ENCODE data around the gene PRMT9. TPM values are rescaled to one million over a fixed set of nuclear protein-coding genes. Genes with fewer than 3 reads are reported as not detected.

The PRMT9 gene
- total and polyA plus RNA-seq, 2 of the 13 experiments (the other 11 are each of a cell fraction or from before 2014, with no cell fraction given) = 4.0 to 9.7 TPM

DNA sequence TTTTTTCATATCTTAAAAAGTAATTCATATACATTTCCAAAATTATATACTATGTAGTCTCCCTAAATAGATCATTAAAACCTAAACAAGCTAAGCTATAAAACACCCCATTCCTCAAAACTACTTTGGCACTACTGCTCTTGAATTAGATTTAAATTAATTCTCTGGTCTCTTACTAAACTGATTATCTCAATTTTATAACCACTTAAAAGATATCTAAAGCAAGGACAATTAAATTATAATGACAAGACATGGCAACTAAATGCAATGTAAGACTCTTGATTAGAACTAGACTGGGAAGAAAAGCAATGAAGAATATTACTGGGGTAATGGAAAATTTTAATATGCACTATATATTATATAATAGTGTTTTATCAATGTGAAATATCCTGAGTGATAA is 38.9 kb downstream of the PRMT9 start (continued):
- TF ChIP-seq, protein P1, sequence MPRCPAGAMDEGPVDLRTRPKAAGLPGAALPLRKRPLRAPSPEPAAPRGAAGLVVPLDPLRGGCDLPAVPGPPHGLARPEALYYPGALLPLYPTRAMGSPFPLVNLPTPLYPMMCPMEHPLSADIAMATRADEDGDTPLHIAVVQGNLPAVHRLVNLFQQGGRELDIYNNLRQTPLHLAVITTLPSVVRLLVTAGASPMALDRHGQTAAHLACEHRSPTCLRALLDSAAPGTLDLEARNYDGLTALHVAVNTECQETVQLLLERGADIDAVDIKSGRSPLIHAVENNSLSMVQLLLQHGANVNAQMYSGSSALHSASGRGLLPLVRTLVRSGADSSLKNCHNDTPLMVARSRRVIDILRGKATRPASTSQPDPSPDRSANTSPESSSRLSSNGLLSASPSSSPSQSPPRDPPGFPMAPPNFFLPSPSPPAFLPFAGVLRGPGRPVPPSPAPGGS (CRISPR knock-in tag; IDR thresholded peaks at IDR 0.05) = no peak
- TF ChIP-seq ZNF543 (CRISPR knock-in tag; IDR thresholded peaks at IDR 0.05) (no peak), HOXA5 (CRISPR knock-in tag; IDR thresholded peaks at IDR 0.05) (no peak), ZNF775 (CRISPR knock-in tag; IDR thresholded peaks at IDR 0.05; ENCODE audit: borderline replicate concordance) (no peak), GTF3A (CRISPR knock-in tag; conservative IDR thresholded peaks at IDR 0.05) (no peak), ZNF546 (CRISPR knock-in tag; conservative IDR thresholded peaks at IDR 0.05) (no peak), ZBTB46 (CRISPR knock-in tag; IDR thresholded peaks at IDR 0.05; ENCODE audit: borderline replicate concordance) (no peak), SP140L (CRISPR knock-in tag; IDR thresholded peaks at IDR 0.05; ENCODE audit: borderline replicate concordance) (no peak)

DNA sequence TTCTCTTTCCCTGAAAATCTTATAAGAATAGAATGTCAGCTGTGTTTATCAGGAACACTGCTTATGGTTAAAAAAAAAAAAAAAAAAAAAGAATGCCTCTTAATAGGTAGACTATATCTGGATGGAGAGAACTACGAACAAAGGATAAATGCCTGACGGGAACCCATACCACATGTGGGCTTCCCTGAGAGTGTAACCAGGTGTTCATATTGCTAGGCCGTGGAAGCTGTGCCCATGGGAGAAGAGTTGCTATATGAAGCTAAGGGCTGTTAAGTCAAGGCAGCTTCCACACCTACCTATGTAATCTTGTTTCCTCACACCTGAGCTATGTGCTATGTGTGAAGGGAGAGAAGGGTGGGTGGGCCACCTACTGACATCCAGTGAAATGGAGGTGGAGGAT is 39.5 kb downstream of the PRMT9 start:
- Histone ChIP-seq H3K36me3 (replicated peaks in 1 of 2; ENCODE audit: control insufficient read depth in 1 of 2, insufficient read depth in 2 of 2, low read length in 2 of 2) (peaks cover 5 to 28% of the 10 kb centered on the region in 2 experiments; a peak in 3 of 5 replicates), H4K20me1 (ENCODE audit: insufficient read depth, low read length) (no peaks in the 10 kb centered on the region), H3K4me1 (ENCODE audit: insufficient read depth, low read length) (no peaks in the 10 kb centered on the region), H3K27me3 (ENCODE audit: control insufficient read depth in 1 of 2, insufficient read depth in 2 of 2, low read length in 2 of 2) (no peaks in the 10 kb centered on the region), H3K79me2 (ENCODE audit: insufficient read depth, low read length) (no peaks in the 10 kb centered on the region), H3K27ac (ENCODE audit: extremely low read length, insufficient read depth, low read length) (no peak overlapping the region), H2AFZ (ENCODE audit: low read length) (no peak overlapping the region), H3K4me3 (replicated peaks in 1 of 3; ENCODE audit: insufficient read depth in 1 of 3, low read depth in 2 of 3, low read length in 3 of 3) (no peak overlapping the region), H3K4me2 (ENCODE audit: low read depth, low read length) (no peak overlapping the region), H3K9ac (ENCODE audit: insufficient read depth, low read depth, low read length) (no peak overlapping the region), H3K9me3 (ENCODE audit: low read length) (peaks cover 13% of the 10 kb centered on the region; the same call in 1 of the 2 replicates)
- no peak for FAIRE-seq
- no TSS peak for BruUV-seq (replicated peaks)
- no peak for DNase-seq (ENCODE audit: low spot score)
- no peak for ATAC-seq
- WGBS (ENCODE audit: low lambda C conversion rate) = 95% methylated on average over 3 of the region's 3 CpGs
- intact Hi-C loops (cut with micrococcal nuclease; ENCODE audit: unreplicated experiment) (no loop called here), in situ Hi-C loops (cut with HindIII; ENCODE audit: extremely low pct_ligation_motif_present, low pct_unique_long_range_greater_than_20kb) (no loop called here)
- CTCF ChIA-PET (ENCODE audit: low intra/inter-chr PET ratio, low total read pairs) = no interaction called here
- POLR2A ChIA-PET = no interaction called here
- TF ChIP-seq ZNF83 (CRISPR knock-in tag; IDR thresholded peaks at IDR 0.05; ENCODE audit: borderline replicate concordance) (no peak), PLRG1 (conservative IDR thresholded peaks at IDR 0.05) (no peak), ZFP62 (CRISPR knock-in tag; IDR thresholded peaks at IDR 0.05) (no peak), PLSCR1 (CRISPR knock-in tag; IDR thresholded peaks at IDR 0.05; ENCODE audit: borderline replicate concordance) (no peak)
- TF ChIP-seq, protein P2, sequence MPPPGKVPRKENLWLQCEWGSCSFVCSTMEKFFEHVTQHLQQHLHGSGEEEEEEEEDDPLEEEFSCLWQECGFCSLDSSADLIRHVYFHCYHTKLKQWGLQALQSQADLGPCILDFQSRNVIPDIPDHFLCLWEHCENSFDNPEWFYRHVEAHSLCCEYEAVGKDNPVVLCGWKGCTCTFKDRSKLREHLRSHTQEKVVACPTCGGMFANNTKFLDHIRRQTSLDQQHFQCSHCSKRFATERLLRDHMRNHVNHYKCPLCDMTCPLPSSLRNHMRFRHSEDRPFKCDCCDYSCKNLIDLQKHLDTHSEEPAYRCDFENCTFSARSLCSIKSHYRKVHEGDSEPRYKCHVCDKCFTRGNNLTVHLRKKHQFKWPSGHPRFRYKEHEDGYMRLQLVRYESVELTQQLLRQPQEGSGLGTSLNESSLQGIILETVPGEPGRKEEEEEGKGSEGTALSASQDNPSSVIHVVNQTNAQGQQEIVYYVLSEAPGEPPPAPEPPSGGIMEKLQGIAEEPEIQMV (CRISPR knock-in tag; IDR thresholded peaks at IDR 0.05; ENCODE audit: low read depth) = no peak

Data from HepG2 (cell line).